GM19035 (cell line): ENCODE data around the gene KLK7.
"Not testable (repeated sequence)": the region's sequence is repeated elsewhere in the genome, so short reads cannot be mapped to it uniquely, and the experiment has no call there.

Source experiments
- ATAC-seq: cut with Tn5 transposase; IDR thresholded peaks from one replicate; pipeline ENCODE4 v1.9.1; 2021; ENCODE audit not compliant: unreplicated experiment

The KLK7 gene

DNA sequence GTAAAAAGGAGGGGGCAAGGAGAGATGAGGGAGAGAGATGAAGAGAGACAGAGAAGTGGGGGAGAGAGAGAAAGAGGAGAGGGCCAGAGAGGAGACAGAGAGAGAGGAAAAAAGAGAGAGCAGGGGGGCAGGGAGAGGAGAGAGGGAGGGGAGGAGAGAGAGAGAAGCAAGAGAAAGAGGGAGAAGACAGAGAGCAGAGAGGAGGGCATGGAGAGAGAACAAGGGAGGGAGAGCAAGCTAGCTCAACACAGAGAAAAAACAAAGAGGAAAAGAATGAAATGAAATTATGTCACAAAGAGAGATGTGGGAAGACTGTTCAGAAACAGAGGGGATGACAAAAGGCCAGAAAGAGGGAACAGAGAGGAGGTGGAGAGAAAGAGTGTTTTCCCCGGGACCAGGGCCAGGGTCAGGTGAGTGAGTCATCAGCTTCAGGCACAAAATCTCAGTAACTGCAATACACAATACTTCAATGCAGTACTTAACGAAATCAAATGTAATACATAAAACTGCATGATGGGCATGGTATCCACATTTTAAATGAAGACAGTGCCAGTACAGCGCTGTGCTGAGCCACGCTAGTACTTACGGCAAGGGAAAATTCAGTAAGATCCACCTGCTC, 4.8 kb downstream of the KLK7 start:
- no peak for ATAC-seq

- no peak for ATAC-seq
These were observed 6.1 kb downstream of the KLK7 start for GRCh38 chr19:50977626-50978025.

- no peak for ATAC-seq
These were observed 8.0 kb downstream of the KLK7 start for GRCh38 chr19:50975766-50976165.

GRCh38 chr19:50974702-50975556, 8.8 kb downstream of the KLK7 start:
- no peak for ATAC-seq

DNA sequence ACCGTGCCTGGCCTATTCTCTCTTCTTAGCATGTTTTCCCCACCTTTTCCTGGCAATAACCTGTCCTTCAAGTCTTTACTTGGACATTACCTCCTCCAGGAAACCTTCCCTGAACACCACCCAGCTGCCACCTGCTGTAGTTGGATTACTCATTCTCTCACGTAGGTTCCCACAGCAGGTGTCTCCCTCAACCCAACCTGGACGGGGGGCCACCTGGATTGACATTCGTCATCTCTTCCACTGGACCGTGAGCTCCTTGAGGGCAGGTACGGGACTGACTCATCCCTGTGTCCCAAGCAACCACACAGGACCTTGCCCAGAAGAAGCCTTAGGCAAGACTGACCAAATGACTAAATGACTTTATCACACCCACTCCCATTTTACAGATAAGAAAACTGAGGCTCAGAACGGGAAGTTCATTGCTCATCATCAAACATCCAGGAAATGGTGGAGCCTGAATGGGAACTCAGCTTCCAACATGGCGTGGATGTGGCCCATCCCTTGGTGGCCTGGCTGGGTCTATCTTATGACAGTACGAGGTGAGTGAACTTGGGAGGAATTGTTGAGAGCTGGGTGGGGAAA, 10.8 kb downstream of the KLK7 start:
- ATAC-seq = no peak

- not testable (repeated sequence) for ATAC-seq
These were observed 13.9 kb downstream of the KLK7 start for GRCh38 chr19:50969810-50970209.

DNA sequence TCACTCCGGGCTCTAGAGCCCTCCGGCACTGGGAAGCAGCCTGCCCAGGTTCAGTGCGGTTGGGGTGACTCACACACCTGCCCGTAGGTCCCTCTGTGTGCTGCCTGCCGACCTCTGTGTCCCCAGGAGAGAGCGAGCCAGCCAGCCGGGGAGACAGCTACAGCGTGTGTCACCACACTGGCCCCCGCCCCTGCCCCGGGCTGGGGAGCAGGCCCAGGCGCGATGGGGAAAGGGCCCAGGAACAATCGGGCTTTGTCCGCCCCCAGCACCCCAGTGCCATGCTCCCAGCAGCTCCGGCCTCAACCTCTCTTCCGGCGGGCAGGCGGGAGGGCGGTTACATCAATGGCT, 14.3 kb downstream of the KLK7 start, which contains the start of gene KLK6:
Gene KLK6 (minus strand): TSS at position 179 of the 348 bp plus-strand sequence. CDS start 1,487 bp downstream, outside the sequence.
- ATAC-seq = no peak

GRCh38 chr19:50968716-50969412, 14.9 kb downstream of the KLK7 start:
- ATAC-seq = no peak

DNA sequence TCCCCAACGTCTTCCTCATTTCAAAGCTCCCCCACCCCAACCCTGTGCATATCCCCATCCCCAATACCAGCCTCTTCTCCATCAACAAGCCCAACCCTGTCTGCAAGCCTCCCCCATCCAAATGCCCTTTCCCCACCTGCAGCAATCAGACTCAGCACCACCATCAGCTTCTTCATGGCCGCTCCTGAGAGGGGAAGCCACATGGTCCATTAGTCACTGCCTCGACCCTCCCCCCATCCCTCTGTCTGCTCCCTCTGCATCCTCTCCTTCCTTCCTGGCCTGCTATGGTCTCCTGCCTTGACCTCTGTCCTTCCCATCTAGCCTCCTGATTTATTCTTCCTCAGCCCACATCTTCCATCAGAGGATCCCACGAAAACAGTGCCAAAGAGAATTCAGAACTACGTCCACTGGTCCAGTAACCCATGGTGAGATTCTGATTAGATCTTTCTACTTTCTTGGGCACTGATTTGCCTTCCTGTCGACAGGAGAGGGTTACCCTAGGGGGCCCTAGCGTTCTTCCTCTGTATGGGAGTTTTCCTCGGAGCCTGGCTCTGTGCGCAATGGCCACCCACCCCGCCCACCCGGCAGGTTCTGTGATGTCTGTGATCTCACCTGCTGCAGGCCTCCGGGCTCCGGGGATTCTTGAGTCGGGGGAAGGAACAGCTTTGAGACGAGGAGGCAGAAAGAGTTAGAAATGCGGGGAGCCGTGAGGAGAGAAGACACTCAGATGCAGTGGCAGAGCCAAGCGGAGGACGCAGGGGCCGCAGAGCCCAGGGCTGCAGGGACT, 15.6 kb downstream of the KLK7 start:
- ATAC-seq = no peak

GRCh38 chr19:50964266-50964665, 19.5 kb downstream of the KLK7 start:
- ATAC-seq = no peak

DNA sequence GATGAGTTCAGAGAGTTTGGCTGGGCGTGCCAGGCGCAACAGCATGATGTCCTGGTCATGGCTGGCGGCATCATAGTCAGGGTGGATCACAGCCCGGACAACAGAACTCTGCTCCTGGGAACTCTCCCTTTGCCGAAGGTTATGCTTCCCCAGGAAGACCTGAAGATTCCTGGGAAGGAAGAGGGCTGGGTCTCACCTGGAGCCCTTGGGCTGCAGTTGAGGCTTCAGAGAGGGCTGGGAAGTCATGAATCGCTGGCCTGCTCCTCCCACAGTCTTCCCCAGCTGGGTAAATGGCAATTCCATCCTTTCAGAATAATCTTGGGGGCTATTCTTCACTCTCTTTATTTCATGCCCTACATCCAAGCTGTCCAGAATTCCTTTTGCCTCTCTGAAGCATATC, 20.3 kb downstream of the KLK7 start:
- ATAC-seq = no peak

DNA sequence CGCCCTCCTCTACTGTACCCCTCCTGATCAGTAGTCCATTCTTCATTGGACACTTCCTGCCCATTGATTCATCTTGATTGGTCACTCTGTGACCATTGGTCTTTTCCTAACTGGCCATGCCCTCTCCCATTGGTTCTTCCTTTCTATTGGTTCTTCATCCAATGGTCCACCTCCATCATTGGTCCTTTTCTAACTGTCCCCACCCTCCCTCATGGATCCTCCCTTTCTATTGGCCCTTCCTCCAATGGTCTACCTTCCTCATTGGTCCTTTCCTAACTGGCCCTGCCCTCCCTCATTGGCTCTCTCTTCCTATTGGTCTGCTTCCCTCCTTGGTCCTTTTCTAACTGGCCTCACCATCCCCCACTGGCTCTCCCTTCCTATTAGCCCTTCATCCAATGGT, 21.5 kb downstream of the KLK7 start:
- ATAC-seq = no peak

DNA sequence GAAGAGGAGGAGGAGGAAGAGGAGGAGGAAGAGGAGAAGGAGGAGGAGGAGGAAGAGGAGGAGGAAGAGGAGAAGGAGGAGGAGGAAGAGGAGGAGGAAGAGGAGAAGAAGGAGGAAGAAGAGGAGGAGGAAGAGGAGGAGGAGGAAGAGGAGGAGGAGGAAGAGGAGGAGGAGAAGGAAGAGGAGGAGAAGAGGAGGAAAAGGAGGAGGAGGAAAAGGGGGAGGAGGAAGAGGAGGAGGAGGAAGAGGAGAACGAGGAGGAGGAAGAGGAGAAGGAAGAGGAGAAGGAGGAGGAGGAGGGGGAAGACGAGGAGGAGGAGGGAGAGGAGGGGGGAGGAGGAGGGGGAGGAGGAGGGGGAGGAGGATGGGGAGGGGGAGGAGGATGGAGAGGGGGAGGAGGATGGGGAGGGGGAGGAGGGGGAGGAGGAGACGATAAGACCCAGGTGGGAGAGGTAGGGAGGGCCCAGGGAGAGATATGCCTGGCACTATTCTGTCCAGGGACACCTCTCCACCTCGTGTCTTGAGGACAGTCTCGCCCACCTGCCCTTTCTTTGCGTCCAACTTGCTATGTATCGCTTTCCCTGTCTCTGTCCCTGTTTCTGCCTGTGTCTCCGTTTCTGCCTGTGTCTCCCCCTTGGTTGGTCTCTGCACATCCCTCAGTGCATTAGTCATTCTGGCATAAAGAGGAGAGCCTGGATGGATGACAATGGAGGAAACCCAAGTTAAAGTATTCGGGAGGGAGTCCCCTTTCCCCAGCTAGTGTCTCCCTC, 23.8 kb downstream of the KLK7 start:
- ATAC-seq = no peak

GRCh38 chr19:50957587-50957986, 26.1 kb downstream of the KLK7 start:
- ATAC-seq = no peak

DNA sequence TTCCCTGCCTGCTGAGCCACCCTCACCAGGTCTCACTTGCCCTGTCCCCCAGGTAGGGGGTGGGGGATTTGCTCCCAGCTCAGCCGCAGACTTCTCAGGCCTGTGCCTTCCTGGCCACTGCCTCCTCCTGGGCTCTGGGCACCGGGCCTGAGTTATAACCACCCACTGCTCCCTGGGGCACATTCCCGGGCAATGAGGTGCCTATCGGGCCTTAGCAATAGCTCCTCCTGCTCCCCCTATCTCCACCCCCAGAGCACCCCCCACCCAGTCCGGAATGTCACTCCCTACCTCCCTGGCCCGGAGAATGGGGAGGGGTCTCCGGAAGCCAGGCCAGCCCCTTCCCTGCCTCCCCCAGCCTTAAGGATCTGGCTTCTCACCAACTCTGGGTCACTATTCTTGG, 30.8 kb downstream of the KLK7 start, which contains the start of gene KLK5:
Gene KLK5 (minus strand): TSS at position 129 of the 400 bp plus-strand sequence. CDS start 381 bp downstream, outside the sequence.
- no peak for ATAC-seq

DNA sequence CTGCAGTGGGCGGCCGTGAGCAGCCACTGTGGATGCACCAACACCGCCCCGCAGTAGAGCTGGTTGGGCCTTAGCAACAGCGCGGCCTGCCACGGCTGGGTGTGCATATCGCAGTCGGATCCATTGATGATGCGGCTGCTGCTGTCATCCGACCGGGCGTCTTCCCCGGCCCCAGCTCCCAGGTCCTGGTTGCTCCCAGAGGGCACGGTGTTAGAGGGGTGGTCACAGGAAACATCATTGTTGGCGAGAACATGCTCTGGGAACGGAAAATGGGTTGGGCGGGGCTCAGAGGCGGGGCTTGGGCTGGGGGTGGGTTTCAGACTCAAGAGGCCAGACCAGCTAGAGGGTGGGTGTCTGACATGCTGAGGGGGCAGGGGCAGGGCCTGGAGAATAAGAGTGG, 33.9 kb downstream of the KLK7 start:
- ATAC-seq = no peak

GRCh38 chr19:50947123-50947522, 36.6 kb downstream of the KLK7 start:
- no peak for ATAC-seq

DNA sequence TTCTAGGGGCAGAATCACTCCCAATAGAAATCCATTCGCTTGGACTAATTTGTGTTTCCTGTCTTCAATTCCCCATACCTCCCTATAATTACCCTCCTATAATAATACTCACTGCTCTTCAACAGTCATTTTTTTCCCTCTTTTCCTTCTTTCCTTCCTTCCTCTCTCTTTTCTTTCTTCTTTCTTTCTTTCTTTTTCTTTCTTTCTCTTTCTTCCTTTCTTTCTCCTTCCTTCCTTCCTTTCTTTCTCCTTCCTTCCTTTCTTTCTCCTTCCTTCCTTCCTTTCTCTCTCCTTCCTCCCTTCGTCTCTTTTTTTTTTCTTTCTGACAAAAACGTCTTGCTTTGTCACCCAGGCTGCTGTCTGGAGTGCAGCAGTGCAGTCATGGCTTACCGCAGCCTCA, 38.9 kb downstream of the KLK7 start:
- ATAC-seq = no peak

DNA sequence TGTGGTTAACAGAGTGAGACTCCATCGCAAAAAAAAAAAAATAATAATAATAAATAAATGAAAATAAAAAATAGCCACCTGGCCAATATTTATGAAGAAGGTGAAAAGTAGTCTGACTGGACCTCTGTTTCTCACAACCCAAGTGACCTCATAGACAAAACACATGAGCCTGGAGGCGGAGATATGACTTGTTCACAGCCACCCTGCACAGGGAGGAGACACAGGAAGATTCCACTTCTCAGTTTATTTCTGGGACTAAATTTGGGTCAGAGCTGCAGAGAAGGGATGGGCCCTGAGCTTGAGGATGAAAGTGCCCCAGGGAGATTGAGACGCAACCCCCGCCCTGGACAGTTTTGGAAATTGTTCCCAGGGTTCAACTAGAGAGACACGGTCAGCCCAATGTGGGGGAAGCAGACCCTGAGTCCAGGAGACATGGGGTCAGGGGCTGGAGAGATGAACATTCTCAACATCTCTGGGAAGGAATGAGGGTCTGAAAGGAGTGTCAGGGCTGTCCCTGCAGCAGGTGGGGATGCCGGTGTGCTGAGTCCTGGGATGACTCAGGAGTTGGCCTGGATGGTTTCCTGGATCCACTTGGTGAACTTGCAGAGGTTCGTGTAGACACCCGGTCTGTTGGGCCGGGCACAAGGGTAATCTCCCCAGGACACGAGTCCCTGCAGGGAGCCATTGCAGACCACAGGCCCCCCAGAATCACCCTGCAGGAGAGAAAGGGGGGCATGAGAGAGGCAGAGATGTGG, 40.5 kb downstream of the KLK7 start:
- ATAC-seq = no peak
